B cell (primary cell): ENCODE data around the gene TULP1. TPM values are rescaled to one million over a fixed set of nuclear protein-coding genes. Genes with fewer than 3 reads are reported as not detected.

Experiments
- ATAC-seq: fragments of 200-7000 bp; cut with Tn5 transposase; one replicate; pipeline ENCODE4 v1.10.0; 2021; ENCODE audit warnings: low read depth, mild to moderate bottlenecking, moderate number of reproducible peaks, moderate library complexity
- CTCF ChIA-PET: fragments of 350-600 bp; sonication (Branson Sonifier 250); formaldehyde crosslinking; loops from one replicate; lab custom pipeline; 2021; ENCODE audit warnings: antibody characterized with exemption, inconsistent platforms; lab: Charles Lee
- POLR2A ChIA-PET: fragments of 350-600 bp; sonication (Branson Sonifier 250); formaldehyde crosslinking; loops from one replicate; lab custom pipeline; 2021; ENCODE audit warnings: antibody characterized with exemption; lab: Charles Lee
- DNase-seq: peaks from one replicate; pipeline ENCODE4 v3.0.0; 2013
- H2AFZ ChIP-seq: 2 replicates; pipeline ENCODE4 v1.6.1; 2012; ENCODE audit warnings: mild to moderate bottlenecking, low read depth, low read length; ENCODE audit not compliant: insufficient read depth, poor library complexity, severe bottlenecking
- H3K27ac ChIP-seq, 2 donors: 1 replicate in 1 of 2; 2 replicates in 1 of 2; pipeline ENCODE4 v1.5.1; 2012 to 2013; ENCODE audit warnings: low read length in 2 of 2, mild to moderate bottlenecking in 2 of 2, moderate library complexity in 1 of 2
- H3K27me3 ChIP-seq, 4 experiments: fragments of 200-600 bp in 1 of 4; sonication (generic) in 1 of 4; replicated peaks in 1 of 4; 1 replicate in 2 of 4; 2 replicates in 2 of 4; pipeline versions ENCODE4 v1.6.1 to v1.7.0; 2013 to 2016; ENCODE audit warnings: low read length in 3 of 4, mild to moderate bottlenecking in 2 of 4, mixed read lengths in 1 of 4, moderate library complexity in 1 of 4; ENCODE audit not compliant: insufficient read depth in 4 of 4, control insufficient read depth in 3 of 4; ENCODE audit errors: control extremely low read depth in 1 of 4
- H3K36me3 ChIP-seq, 2 experiments: replicated peaks in 1 of 2; 1 replicate in 1 of 2; 2 replicates in 1 of 2; pipeline versions ENCODE4 v1.6.1 to v1.7.1; 2013; ENCODE audit warnings: low read length in 1 of 2; ENCODE audit not compliant: insufficient read depth in 2 of 2, control insufficient read depth in 1 of 2; ENCODE audit errors: control extremely low read depth in 1 of 2, extremely low read depth in 1 of 2
- H3K4me1 ChIP-seq, 2 donors: fragments of 200-600 bp in 1 of 2; sonication (generic) in 1 of 2; 1 replicate in 1 of 2; 2 replicates in 1 of 2; pipeline versions ENCODE4 v1.5.1 to v1.6.1; 2013 to 2017; ENCODE audit warnings: low read length in 2 of 2; ENCODE audit not compliant: control insufficient read depth in 2 of 2, insufficient read depth in 2 of 2
- H3K4me2 ChIP-seq: replicated peaks from 2 replicates; pipeline ENCODE3; 2012; ENCODE audit warnings: mild to moderate bottlenecking, low read depth, low read length; ENCODE audit not compliant: poor library complexity, severe bottlenecking
- H3K4me3 ChIP-seq, 5 experiments: fragments of 200-600 bp in 1 of 5; sonication (generic) in 1 of 5; 1 replicate in 3 of 5; 2 replicates in 2 of 5; pipeline versions ENCODE4 v1.5.1 to v1.7.0; 2011 to 2016; ENCODE audit warnings: low read length in 4 of 5, mild to moderate bottlenecking in 4 of 5, low read depth in 2 of 5, control low read depth in 1 of 5, moderate library complexity in 1 of 5; ENCODE audit not compliant: insufficient read depth in 1 of 5; ENCODE audit errors: control extremely low read depth in 1 of 5, extremely low read depth in 1 of 5
- H3K79me2 ChIP-seq: fragments of 200-600 bp; sonication (generic); one replicate; pipeline ENCODE4 v1.6.0; 2016; ENCODE audit warnings: low read length; ENCODE audit not compliant: control insufficient read depth, insufficient read depth
- H3K9ac ChIP-seq: fragments of 200-600 bp; sonication (generic); 2 replicates; pipeline ENCODE4 v1.6.1; 2017; ENCODE audit warnings: mild to moderate bottlenecking, low read length, moderate library complexity
- H3K9me3 ChIP-seq, 3 donors: one replicate each; pipeline versions ENCODE4 v1.6.1 to v1.7.1; 2013; ENCODE audit warnings: low read length in 2 of 3; ENCODE audit not compliant: control insufficient read depth in 2 of 3, insufficient read depth in 1 of 3; ENCODE audit errors: control extremely low read depth in 1 of 3
- H4K20me1 ChIP-seq: 2 replicates; pipeline ENCODE4 v1.6.0; 2012; ENCODE audit warnings: mild to moderate bottlenecking, low read length; ENCODE audit not compliant: insufficient read depth, control insufficient read depth, poor library complexity, severe bottlenecking
- H3K27ac Mint-ChIP-seq: one replicate; pipeline ENCODE4 v1.8.0; 2021; ENCODE audit warnings: mixed read lengths
- H3K27me3 Mint-ChIP-seq: one replicate; pipeline ENCODE4 v1.8.0; 2021; ENCODE audit warnings: mixed read lengths
- H3K4me1 Mint-ChIP-seq: one replicate; pipeline ENCODE4 v1.8.0; 2021; ENCODE audit warnings: mixed read lengths
- H3K4me3 Mint-ChIP-seq: one replicate; pipeline ENCODE4 v1.8.0; 2021; ENCODE audit warnings: mixed read lengths
- H3K9me3 Mint-ChIP-seq: one replicate; pipeline ENCODE4 v1.8.0; 2022; ENCODE audit warnings: mixed read lengths; ENCODE audit not compliant: insufficient read depth
- EZH2 ChIP-seq: IDR thresholded peaks from 2 replicates; pipeline ENCODE4 v1.6.1; 2012; ENCODE audit warnings: borderline replicate concordance, low read depth, mild to moderate bottlenecking, moderate library complexity, low read length; ENCODE audit not compliant: insufficient read depth, poor library complexity, severe bottlenecking
- WGBS: methylation state at CpG from one replicate; pipeline ENCODE4 v1.1.5; 2013; ENCODE audit warnings: missing lambda C conversion rate; ENCODE audit not compliant: insufficient coverage; 5-methylcytosine and 5-hydroxymethylcytosine counted together
- intact Hi-C: fragments of 100-400 bp; cut with micrococcal nuclease; formaldehyde crosslinking; loops from one replicate; pipeline ENCODE4 v1.10.0; 2022
- polyA plus RNA-seq: library from polyadenylated mRNA; depleted of rRNA; stranded (reverse); fragments of >200 nt; gene quantifications from 2 replicates; pipeline ENCODE4 v1.2.3, GENCODE V29; 2012
- total RNA-seq, 2 donors: library from RNA; stranded (reverse); fragments of 120-200 nt in 1 of 2; gene quantifications; 1 replicate in 1 of 2; 2 replicates in 1 of 2; pipeline versions ENCODE4 v1.2.3 to v1.2.4, GENCODE V29; 2013 to 2022
- TF ChIP-seq, protein P1 (sequence below): fragments of 200-600 bp; IDR thresholded peaks from one replicate; pipeline ENCODE4 v1.8.0; 2022; ENCODE audit warnings: antibody characterized with exemption, mild to moderate bottlenecking

TULP1 gene
- total and polyA plus RNA-seq, 2 donors (not counting 1 experiment from before 2014, with no cell fraction given): not detected

- ChIA-PET POLR2A (no interaction called here), CTCF (interaction anchor here (1.2 to 7.9 kb wide), 4 partner anchors 13 to 270 kb away, joined by 3 to 127 read pairs (median 36); partner anchors contain the start of genes DEF6, FANCE and PPARD)
- TF ChIP-seq, protein P1, sequence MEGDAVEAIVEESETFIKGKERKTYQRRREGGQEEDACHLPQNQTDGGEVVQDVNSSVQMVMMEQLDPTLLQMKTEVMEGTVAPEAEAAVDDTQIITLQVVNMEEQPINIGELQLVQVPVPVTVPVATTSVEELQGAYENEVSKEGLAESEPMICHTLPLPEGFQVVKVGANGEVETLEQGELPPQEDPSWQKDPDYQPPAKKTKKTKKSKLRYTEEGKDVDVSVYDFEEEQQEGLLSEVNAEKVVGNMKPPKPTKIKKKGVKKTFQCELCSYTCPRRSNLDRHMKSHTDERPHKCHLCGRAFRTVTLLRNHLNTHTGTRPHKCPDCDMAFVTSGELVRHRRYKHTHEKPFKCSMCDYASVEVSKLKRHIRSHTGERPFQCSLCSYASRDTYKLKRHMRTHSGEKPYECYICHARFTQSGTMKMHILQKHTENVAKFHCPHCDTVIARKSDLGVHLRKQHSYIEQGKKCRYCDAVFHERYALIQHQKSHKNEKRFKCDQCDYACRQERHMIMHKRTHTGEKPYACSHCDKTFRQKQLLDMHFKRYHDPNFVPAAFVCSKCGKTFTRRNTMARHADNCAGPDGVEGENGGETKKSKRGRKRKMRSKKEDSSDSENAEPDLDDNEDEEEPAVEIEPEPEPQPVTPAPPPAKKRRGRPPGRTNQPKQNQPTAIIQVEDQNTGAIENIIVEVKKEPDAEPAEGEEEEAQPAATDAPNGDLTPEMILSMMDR: no peak
- TF ChIP-seq EZH2: no peak
- no peaks in the 10 kb centered on the region for H3K27me3 ChIP-seq
- no CpG with 5 or more reads among the region's 1 CpG for WGBS
- no peak overlapping the region for H3K4me3 ChIP-seq
- DNase-seq (no peak), ATAC-seq (no peak)
- Mint-ChIP-seq H3K27me3 (no peaks in the 10 kb centered on the region), H3K9me3 (no peaks in the 10 kb centered on the region), H3K27ac (no peak overlapping the region), H3K4me1 (peaks cover 27% of the 10 kb centered on the region), H3K4me3 (no peak overlapping the region)
- no peaks in the 10 kb centered on the region for H3K9me3 ChIP-seq
- no peak overlapping the region for H2AFZ ChIP-seq
- H3K27ac ChIP-seq: no peak overlapping the region
- H3K79me2 ChIP-seq: peaks cover 8% of the 10 kb centered on the region
- peaks cover 3 to 22% of the 10 kb centered on the region in 2 experiments for H3K36me3 ChIP-seq
- H4K20me1 ChIP-seq: peaks cover 21% of the 10 kb centered on the region
- intact Hi-C loops: loop anchor here (5.0 kb wide), 1 partner anchor 267 kb away; no protein-coding TSS in a partner anchor
- H3K4me2 ChIP-seq: no peak overlapping the region
- H3K9ac ChIP-seq: no peak overlapping the region
- H3K4me1 ChIP-seq: peaks cover 19 to 27% of the 10 kb centered on the region in 2 donors
Measured at GRCh38 chr6:35465646-35466045, 47.0 kb downstream of the TULP1 start.

DNA sequence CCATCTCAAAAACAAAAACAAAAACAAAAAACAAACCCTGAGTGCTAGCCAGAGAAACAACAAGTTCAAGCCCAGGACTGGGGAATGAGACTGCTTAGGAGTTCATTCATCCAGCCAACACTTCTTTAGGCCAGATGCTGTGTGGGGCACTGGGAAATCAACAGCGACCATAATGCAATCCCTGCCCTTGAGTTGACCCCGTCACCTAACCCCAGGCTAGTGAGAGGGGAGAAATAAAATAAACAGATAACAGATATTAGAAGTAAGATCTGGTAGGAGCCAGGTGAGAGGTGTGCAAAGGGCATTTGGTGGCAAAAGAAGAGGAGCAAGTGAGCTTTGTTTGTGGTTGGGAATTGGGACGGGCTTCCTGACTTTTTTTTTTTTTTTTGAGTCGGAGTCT lies 49.4 kb downstream of the TULP1 start:
- H3K4me1 Mint-ChIP-seq: peaks cover 10% of the 10 kb centered on the region
- no peak overlapping the region for H3K4me3 ChIP-seq
- no CpG with 5 or more reads among the region's 4 CpGs for WGBS
- no peaks in the 10 kb centered on the region for H3K9me3 ChIP-seq
- no peak overlapping the region for H2AFZ ChIP-seq
- no peaks in the 10 kb centered on the region for H4K20me1 ChIP-seq
- H3K4me2 ChIP-seq: no peak overlapping the region
- H3K4me1 ChIP-seq: peaks cover 4 to 7% of the 10 kb centered on the region in 2 donors
- H3K79me2 ChIP-seq: peaks cover under 1% of the 10 kb centered on the region
- intact Hi-C loops: no loop called here
- H3K9ac ChIP-seq: no peak overlapping the region
- no peak overlapping the region for H3K27ac Mint-ChIP-seq
- peaks cover 6 to 14% of the 10 kb centered on the region in 2 experiments for H3K36me3 ChIP-seq
- H3K9me3 Mint-ChIP-seq: no peaks in the 10 kb centered on the region
- H3K4me3 Mint-ChIP-seq: no peak overlapping the region
- no peak overlapping the region for H3K27ac ChIP-seq
- no peaks in the 10 kb centered on the region for H3K27me3 Mint-ChIP-seq
- TF ChIP-seq, protein P1: no peak
- TF ChIP-seq EZH2: no peak
- no peak for ATAC-seq
- no peaks in the 10 kb centered on the region for H3K27me3 ChIP-seq
- no peak for DNase-seq
- CTCF ChIA-PET: interaction anchor here (1.0 kb wide), 2 partner anchors 119 to 136 kb away, joined by 3 to 4 read pairs; no protein-coding TSS in a partner anchor
- POLR2A ChIA-PET: interaction anchor here (0.6 to 0.7 kb wide), 2 partner anchors 977 to 1267 kb away, joined by 3 to 7 read pairs; no protein-coding TSS in a partner anchor
